ENCODE measurements around the gene GRN. TPM values are rescaled to one million over a fixed set of nuclear protein-coding genes. Genes with fewer than 3 reads are reported as not detected.

The GRN gene
- total and polyA plus RNA-seq, 2 of the 8 experiments (the other 6 are each of a cell fraction or from before 2014, with no cell fraction given): 108 to 387 TPM

DNA sequence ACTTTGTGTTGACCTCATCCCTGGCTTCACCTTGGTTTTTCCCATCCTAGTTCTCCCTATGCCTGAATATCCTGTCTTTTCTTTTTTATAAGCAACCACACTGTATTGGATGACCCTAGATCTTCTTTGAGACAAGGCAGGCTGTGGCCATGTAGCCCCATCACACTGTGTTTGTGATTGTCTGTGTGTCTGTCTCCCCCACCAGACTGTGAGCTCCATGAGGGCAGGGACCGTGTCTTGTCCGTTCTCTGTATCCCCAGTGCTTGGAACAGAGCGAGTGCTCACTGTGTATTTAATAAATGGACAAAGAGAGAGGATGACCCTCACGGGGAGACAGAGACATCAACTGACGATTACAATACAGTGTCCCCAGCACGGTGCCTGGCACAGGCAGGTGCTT, 27.6 kb upstream of the GRN start:
- H2AFZ ChIP-seq (ENCODE audit: low read length): no peak overlapping the region
- H2BK120ac ChIP-seq (replicated peaks; ENCODE audit: low read depth, low read length): no peak overlapping the region
- H3K14ac ChIP-seq (ENCODE audit: insufficient read length): no peak overlapping the region
- FAIRE-seq (no peak), DNase-seq (ENCODE audit: low read depth in 1 of 2, low spot score in 2 of 2) (no peak)
- peaks cover 7 to 29% (median 21%) of the 10 kb centered on the region in 4 experiments; a peak in 7 of 8 replicates for H3K36me3 ChIP-seq (ENCODE audit: control insufficient read depth in 2 of 4, insufficient read depth in 4 of 4, low read length in 3 of 4)
- no peak overlapping the region for H3K4me2 ChIP-seq (ENCODE audit: insufficient read depth in 1 of 2, low read depth in 2 of 2, low read length in 2 of 2)
- H3K23ac ChIP-seq (ENCODE audit: insufficient read length): no peak overlapping the region
- H2BK20ac ChIP-seq (ENCODE audit: low read length): no peak overlapping the region
- no peak overlapping the region for H2BK15ac ChIP-seq (ENCODE audit: low read length)
- peaks cover 2 to 18% of the 10 kb centered on the region in 2 experiments for H4K20me1 ChIP-seq (replicated peaks in 1 of 2; ENCODE audit: control insufficient read depth in 1 of 2, insufficient read depth in 2 of 2, low read length in 2 of 2)
- H3K79me2 ChIP-seq (ENCODE audit: control insufficient read depth in 1 of 2, insufficient read depth in 2 of 2, low read length in 2 of 2): no peaks in the 10 kb centered on the region; a peak in 1 of 4 replicates
- no peaks in the 10 kb centered on the region; the same call in 1 of the 2 replicates for H3K79me1 ChIP-seq (ENCODE audit: low read depth, low read length)
- no peak overlapping the region for H3K4me3 ChIP-seq (ENCODE audit: extremely low read depth in 1 of 4, insufficient read depth in 2 of 4, low read depth in 3 of 4, low read length in 4 of 4)
- POLR2A ChIA-PET (ENCODE audit: partially characterized antibody): interaction anchor here (0.8 to 14.6 kb wide), 26 partner anchors 8 to 150 kb away, joined by 3 to 135 read pairs (median 5); partner anchors contain the start of genes GRN, RUNDC3A, SLC25A39 and SLC4A1
- H2BK5ac ChIP-seq (ENCODE audit: low read depth, low read length): no peak overlapping the region
- H2BK12ac ChIP-seq (ENCODE audit: low read depth, low read length): no peak overlapping the region
- H4K8ac ChIP-seq (ENCODE audit: extremely low read depth, insufficient read depth, low read length): no peak overlapping the region
- no peaks in the 10 kb centered on the region for H3K9me3 ChIP-seq (ENCODE audit: insufficient read depth in 2 of 2, low read depth in 1 of 2, low read length in 1 of 2)
- H3K27ac ChIP-seq (ENCODE audit: low read depth, low read length): no peak overlapping the region
- no peak overlapping the region for H3K4ac ChIP-seq (replicated peaks; ENCODE audit: insufficient read length, low read depth, low read length)
- H4K5ac ChIP-seq (ENCODE audit: insufficient read length, low read depth, low read length): no peak overlapping the region
- CTCF ChIA-PET (ENCODE audit: partially characterized antibody): interaction anchor here (1.0 to 5.9 kb wide), 8 partner anchors 8 to 114 kb away, joined by 3 to 42 read pairs (median 20); partner anchors contain the start of gene RUNDC3A
- 86% methylated on average over 6 of the region's 6 CpGs; no CpG with 5 or more reads in 1 of the 2 experiments for WGBS, 2 experiments (ENCODE audit: extremely low coverage in 1 of 2, insufficient coverage in 1 of 2, insufficient read length in 1 of 2, insufficient replicate concordance in 2 of 2, low coverage in 1 of 2, low lambda C conversion rate in 2 of 2, missing lambda C conversion rate in 1 of 2)
- H3K9ac ChIP-seq (replicated peaks in 1 of 4; ENCODE audit: extremely low read depth in 1 of 4, low read depth in 3 of 4, low read length in 3 of 4): no peak overlapping the region
- no peak overlapping the region for H3K56ac ChIP-seq (replicated peaks; ENCODE audit: insufficient read length, low read depth, low read length)
- peaks cover 0 to 19% (median 17%) of the 10 kb centered on the region in 4 experiments; a peak in 6 of 7 replicates for H3K27me3 ChIP-seq (replicated peaks in 1 of 4; ENCODE audit: control insufficient read depth in 3 of 4, extremely low read depth in 1 of 4, insufficient read depth in 3 of 4, low read length in 3 of 4)
- no peak overlapping the region for H3K18ac ChIP-seq (ENCODE audit: extremely low read depth, low read length)
- no peak overlapping the region for H2AK5ac ChIP-seq (ENCODE audit: low read depth, low read length)
- peaks cover 14% of the 10 kb centered on the region for H3K23me2 ChIP-seq (ENCODE audit: low read depth, low read length)
- H3K4me1 ChIP-seq (replicated peaks in 1 of 4; ENCODE audit: control insufficient read depth in 3 of 4, insufficient read depth in 4 of 4, low read length in 3 of 4): peaks cover 0 to 20% (median 15%) of the 10 kb centered on the region in 4 experiments; a peak in 6 of 7 replicates
- no peak overlapping the region for H4K91ac ChIP-seq (replicated peaks; ENCODE audit: insufficient read length, low read length)
- TF ChIP-seq ZNF274 (IDR thresholded peaks at IDR 0.05; ENCODE audit: borderline replicate concordance, extremely low read depth, low read length) (no peak), YY1 (IDR thresholded peaks at IDR 0.05; ENCODE audit: low read depth, low read length) (no peak), SIRT6 (IDR thresholded peaks at IDR 0.05; ENCODE audit: low read length) (no peak), TCF12 (IDR thresholded peaks at IDR 0.05; ENCODE audit: low read depth, low read length) (no peak), KDM5A (IDR thresholded peaks at IDR 0.05; ENCODE audit: low read length) (no peak), HDAC2 (IDR thresholded peaks at IDR 0.05; ENCODE audit: borderline replicate concordance in 1 of 2, low read depth in 2 of 2, low read length in 2 of 2) (no peak), CHD2 (IDR thresholded peaks at IDR 0.05; ENCODE audit: low read length) (no peak), SP4 (IDR thresholded peaks at IDR 0.05; ENCODE audit: low read length) (no peak), FOSL1 (IDR thresholded peaks at IDR 0.05; ENCODE audit: insufficient read depth, low read depth, low read length) (no peak), NANOG (IDR thresholded peaks at IDR 0.05; ENCODE audit: insufficient read depth, low read depth, low read length, poor library complexity, severe bottlenecking) (no peak), JUND (IDR thresholded peaks at IDR 0.05; ENCODE audit: low read length) (no peak)
- TF ChIP-seq, protein P1, sequence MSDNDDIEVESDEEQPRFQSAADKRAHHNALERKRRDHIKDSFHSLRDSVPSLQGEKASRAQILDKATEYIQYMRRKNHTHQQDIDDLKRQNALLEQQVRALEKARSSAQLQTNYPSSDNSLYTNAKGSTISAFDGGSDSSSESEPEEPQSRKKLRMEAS (IDR thresholded peaks at IDR 0.05): no peak
- TF ChIP-seq, protein P2, sequence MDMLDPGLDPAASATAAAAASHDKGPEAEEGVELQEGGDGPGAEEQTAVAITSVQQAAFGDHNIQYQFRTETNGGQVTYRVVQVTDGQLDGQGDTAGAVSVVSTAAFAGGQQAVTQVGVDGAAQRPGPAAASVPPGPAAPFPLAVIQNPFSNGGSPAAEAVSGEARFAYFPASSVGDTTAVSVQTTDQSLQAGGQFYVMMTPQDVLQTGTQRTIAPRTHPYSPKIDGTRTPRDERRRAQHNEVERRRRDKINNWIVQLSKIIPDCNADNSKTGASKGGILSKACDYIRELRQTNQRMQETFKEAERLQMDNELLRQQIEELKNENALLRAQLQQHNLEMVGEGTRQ (IDR thresholded peaks at IDR 0.05; ENCODE audit: low read length): no peak
